ENCODE data around the gene BRIX1. TPM values are rescaled to one million over a fixed set of nuclear protein-coding genes. Genes with fewer than 3 reads are reported as not detected.
"Not testable (repeated sequence)": the region's sequence is repeated elsewhere in the genome, so short reads cannot be mapped to it uniquely, and the experiment has no call there.

BRIX1 gene
- polyA plus RNA-seq, 2 donors = 14.9 to 25.6 TPM

DNA sequence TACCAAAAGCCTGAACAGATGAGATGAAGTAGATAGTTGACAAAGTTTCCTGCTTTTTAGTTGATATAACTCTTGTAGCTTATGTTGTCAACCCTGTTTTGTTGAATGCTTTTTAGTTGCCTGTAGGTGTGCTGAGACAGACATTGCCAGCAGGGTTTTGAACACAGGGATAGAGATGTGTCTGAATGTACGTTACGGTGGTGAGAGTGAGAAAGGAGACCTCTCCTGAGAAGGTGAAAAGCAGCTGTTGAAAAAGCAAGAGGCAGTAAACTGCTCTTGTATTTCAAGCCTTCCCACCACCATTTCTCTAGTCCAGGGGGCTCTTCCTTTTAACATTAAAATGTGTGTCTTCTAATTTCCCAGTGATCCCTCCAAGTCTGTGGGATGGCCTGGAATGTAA lies 28.5 kb downstream of the BRIX1 start:
- Histone ChIP-seq H3K4me3 (ENCODE audit: low read depth in 1 of 2, low read length in 2 of 2) (no peak overlapping the region), H3K9me3 (ENCODE audit: control insufficient read depth in 2 of 2, insufficient read depth in 1 of 2, low read depth in 1 of 2, low read length in 1 of 2) (no peaks in the 10 kb centered on the region), H3K4me1 (ENCODE audit: control insufficient read depth in 2 of 2, insufficient read depth in 2 of 2, low read length in 1 of 2) (no peaks in the 10 kb centered on the region), H3K36me3 (ENCODE audit: control insufficient read depth in 2 of 2, insufficient read depth in 2 of 2, low read length in 1 of 2) (peaks cover 5 to 8% of the 10 kb centered on the region in 2 donors), H3K27ac (ENCODE audit: low read depth in 2 of 2, low read length in 1 of 2) (no peak overlapping the region), H3K27me3 (ENCODE audit: control insufficient read depth in 1 of 2, insufficient read depth in 2 of 2, low read length in 2 of 2) (no peaks in the 10 kb centered on the region)
- WGBS, 2 donors = 94 to 100% methylated on average over 2 of the region's 2 CpGs

DNA sequence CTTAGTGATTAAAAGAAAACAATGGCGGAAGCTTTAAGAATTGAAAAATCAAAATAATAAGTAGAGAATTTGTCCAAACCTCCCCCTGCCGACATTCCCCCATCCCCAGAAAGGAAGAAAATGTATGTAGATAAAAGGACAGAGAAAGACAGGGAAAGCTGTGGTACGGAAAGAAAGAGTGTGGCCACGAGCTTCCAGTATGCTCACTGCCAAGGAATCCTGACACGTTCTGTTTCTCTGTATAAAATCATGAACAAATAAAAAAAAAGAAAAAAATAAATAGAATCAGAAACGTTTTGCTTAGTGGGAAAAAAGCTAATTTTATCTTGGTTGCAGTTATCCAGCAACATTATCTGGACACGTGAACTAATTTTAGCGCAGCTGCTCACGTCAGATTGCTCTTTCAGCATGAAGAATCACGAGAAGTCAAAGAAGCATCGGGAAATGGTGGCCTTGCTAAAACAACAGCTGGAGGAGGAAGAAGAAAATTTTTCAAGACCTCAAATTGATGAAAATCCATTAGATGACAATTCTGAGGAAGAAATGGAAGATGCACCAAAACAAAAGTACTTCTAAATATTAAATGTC lies 29.0 kb downstream of the BRIX1 start:
- peaks cover 5 to 8% of the 10 kb centered on the region in 2 donors for H3K36me3 ChIP-seq (ENCODE audit: control insufficient read depth in 2 of 2, insufficient read depth in 2 of 2, low read length in 1 of 2)

DNA sequence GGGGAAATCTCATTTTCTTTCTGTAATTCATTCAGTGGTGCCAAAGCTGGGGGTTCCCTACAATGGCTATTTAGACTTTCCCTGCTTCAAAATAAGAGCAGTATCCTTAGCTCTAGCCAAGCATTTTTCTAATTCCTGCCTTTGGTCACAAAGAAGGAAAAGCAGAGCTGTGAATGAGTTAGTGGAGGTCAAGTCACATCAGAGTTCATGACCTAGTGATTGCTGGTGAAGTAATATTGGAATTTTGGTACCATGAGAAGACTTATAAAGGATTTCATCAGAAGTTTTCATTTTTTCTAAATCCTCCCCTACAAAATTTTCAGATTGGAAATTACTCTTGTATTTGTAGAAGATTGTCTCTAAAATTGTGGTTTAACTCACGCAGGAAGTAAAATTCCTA lies 41.8 kb downstream of the BRIX1 start:
- H3K36me3 ChIP-seq (ENCODE audit: control insufficient read depth in 2 of 2, insufficient read depth in 2 of 2, low read length in 1 of 2) = peaks cover 0 to 2% of the 10 kb centered on the region in 2 donors
- no peaks in the 10 kb centered on the region for H3K4me1 ChIP-seq (ENCODE audit: control insufficient read depth in 2 of 2, insufficient read depth in 2 of 2, low read length in 1 of 2)
- no peak overlapping the region for H3K27ac ChIP-seq (ENCODE audit: low read depth in 2 of 2, low read length in 1 of 2)
- no peaks in the 10 kb centered on the region for H3K9me3 ChIP-seq (ENCODE audit: control insufficient read depth in 2 of 2, insufficient read depth in 1 of 2, low read depth in 1 of 2, low read length in 1 of 2)
- no peaks in the 10 kb centered on the region for H3K27me3 ChIP-seq (ENCODE audit: control insufficient read depth in 1 of 2, insufficient read depth in 2 of 2, low read length in 2 of 2)
- WGBS, 2 donors = 97% methylated on average over 1 of the region's 1 CpG
- H3K4me3 ChIP-seq (ENCODE audit: low read depth in 1 of 2, low read length in 2 of 2) = no peak overlapping the region

More for the DNA sequence above, 29.0 kb downstream of the BRIX1 start:
- Histone ChIP-seq H3K9me3 (ENCODE audit: control insufficient read depth in 2 of 2, insufficient read depth in 1 of 2, low read depth in 1 of 2, low read length in 1 of 2) (no peaks in the 10 kb centered on the region), H3K27ac (ENCODE audit: low read depth in 2 of 2, low read length in 1 of 2) (no peak overlapping the region), H3K27me3 (ENCODE audit: control insufficient read depth in 1 of 2, insufficient read depth in 2 of 2, low read length in 2 of 2) (no peaks in the 10 kb centered on the region), H3K4me1 (ENCODE audit: control insufficient read depth in 2 of 2, insufficient read depth in 2 of 2, low read length in 1 of 2) (no peaks in the 10 kb centered on the region), H3K4me3 (ENCODE audit: low read depth in 1 of 2, low read length in 2 of 2) (no peak overlapping the region)
- WGBS, 2 donors = 89 to 91% methylated on average over 11 of the region's 11 CpGs

DNA sequence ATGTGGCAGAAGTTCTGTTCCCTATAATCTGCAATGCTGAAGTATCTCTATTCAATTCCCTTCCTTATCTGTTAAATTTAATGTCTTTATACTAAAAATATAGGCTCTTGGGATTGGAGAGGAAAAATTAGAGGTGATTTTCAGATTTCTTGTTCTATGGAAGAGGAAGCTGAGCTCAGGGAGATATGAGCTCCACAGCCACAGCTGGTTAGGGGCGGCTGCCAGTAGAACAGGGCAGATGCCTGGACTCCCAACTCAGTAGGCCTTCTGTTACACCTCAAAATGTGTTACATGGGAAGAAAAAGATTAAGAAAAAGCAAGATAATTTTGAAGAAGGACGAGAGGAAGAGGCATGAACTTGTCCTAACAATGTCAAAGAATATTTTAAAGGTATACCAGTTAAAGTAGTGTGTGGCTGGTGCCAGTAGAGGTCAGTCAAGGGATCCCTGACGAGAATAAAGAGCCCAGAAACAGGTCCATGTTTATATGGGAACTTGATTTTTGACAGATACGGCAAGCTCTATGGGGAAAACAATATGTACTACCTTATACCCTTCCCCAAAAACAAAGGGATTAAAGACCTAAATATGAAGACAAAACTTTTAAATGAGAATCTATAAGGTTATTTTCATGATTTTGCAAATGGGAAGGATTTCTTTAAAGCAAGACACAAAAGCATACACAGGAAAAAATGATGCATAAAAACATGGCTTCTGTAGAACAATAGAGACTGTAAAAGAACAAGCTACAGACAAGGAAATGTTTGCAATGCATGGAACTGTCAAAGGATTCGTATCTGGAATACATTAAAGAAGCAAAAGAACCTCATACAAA lies 42.6 kb downstream of the BRIX1 start:
- WGBS, 2 donors = 51 to 53% methylated on average over 5 of the region's 5 CpGs
- Histone ChIP-seq H3K27me3 (ENCODE audit: control insufficient read depth in 1 of 2, insufficient read depth in 2 of 2, low read length in 2 of 2) (no peaks in the 10 kb centered on the region), H3K4me3 (ENCODE audit: low read depth in 1 of 2, low read length in 2 of 2) (no peak overlapping the region), H3K4me1 (ENCODE audit: control insufficient read depth in 2 of 2, insufficient read depth in 2 of 2, low read length in 1 of 2) (no peaks in the 10 kb centered on the region), H3K27ac (ENCODE audit: low read depth in 2 of 2, low read length in 1 of 2) (no peak overlapping the region), H3K36me3 (ENCODE audit: control insufficient read depth in 2 of 2, insufficient read depth in 2 of 2, low read length in 1 of 2) (peaks cover 0 to 2% of the 10 kb centered on the region in 2 donors), H3K9me3 (ENCODE audit: control insufficient read depth in 2 of 2, insufficient read depth in 1 of 2, low read depth in 1 of 2, low read length in 1 of 2) (no peaks in the 10 kb centered on the region)

DNA sequence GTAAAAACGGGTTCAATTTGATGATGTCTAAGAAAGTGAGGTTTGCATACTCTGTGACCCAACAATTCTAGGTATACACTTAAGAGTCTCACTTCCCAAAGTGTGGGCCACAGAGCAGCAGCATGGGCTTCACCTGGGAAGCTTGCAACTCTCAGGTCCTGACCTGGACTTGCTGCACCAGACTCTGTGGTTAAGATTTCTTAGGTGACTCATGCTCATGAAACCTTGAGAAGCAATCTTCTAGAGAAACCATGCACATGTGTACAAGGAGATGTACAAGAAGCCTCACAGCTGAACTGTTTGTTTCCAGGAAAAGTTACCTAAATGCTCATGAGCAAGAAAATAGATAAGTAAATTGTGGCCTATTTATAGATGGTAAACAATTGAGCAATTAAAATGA lies 43.8 kb downstream of the BRIX1 start:
- Histone ChIP-seq H3K4me3 (ENCODE audit: low read depth in 1 of 2, low read length in 2 of 2) (no peak overlapping the region), H3K36me3 (ENCODE audit: control insufficient read depth in 2 of 2, insufficient read depth in 2 of 2, low read length in 1 of 2) (peaks cover 0 to 2% of the 10 kb centered on the region in 2 donors), H3K27ac (ENCODE audit: low read depth in 2 of 2, low read length in 1 of 2) (no peak overlapping the region), H3K4me1 (ENCODE audit: control insufficient read depth in 2 of 2, insufficient read depth in 2 of 2, low read length in 1 of 2) (no peaks in the 10 kb centered on the region), H3K9me3 (ENCODE audit: control insufficient read depth in 2 of 2, insufficient read depth in 1 of 2, low read depth in 1 of 2, low read length in 1 of 2) (no peaks in the 10 kb centered on the region), H3K27me3 (ENCODE audit: control insufficient read depth in 1 of 2, insufficient read depth in 2 of 2, low read length in 2 of 2) (no peaks in the 10 kb centered on the region)
- 81 to 100% methylated on average over 1 of the region's 1 CpG for WGBS, 2 donors

DNA sequence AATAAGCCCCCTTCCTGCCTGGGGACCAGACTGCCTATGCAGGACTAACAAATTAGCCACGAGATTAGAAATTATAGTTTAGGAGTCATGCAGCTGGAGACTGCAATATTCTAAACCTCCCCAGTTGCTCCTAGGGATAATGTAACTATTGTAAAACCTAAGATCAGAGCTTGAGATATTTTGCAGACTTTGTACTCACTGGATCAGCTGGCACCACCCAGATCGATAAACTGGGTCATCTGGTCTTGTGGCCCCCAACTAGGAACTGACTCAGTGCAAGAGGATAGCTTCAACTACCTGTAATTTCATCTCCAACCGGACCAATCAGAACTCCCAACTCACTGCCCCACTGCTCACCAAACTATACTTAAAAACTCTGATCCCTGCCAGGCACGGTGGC lies 52.0 kb downstream of the BRIX1 start:
- H3K27me3 ChIP-seq (ENCODE audit: control insufficient read depth in 1 of 2, insufficient read depth in 2 of 2, low read length in 2 of 2) = no peaks in the 10 kb centered on the region
- no peaks in the 10 kb centered on the region for H3K36me3 ChIP-seq (ENCODE audit: control insufficient read depth in 2 of 2, insufficient read depth in 2 of 2, low read length in 1 of 2)
- WGBS, 2 donors = 94 to 96% methylated on average over 4 of the region's 4 CpGs
- no peaks in the 10 kb centered on the region for H3K4me1 ChIP-seq (ENCODE audit: control insufficient read depth in 2 of 2, insufficient read depth in 2 of 2, low read length in 1 of 2)
- H3K27ac ChIP-seq (ENCODE audit: low read depth in 2 of 2, low read length in 1 of 2) = no peak overlapping the region
- H3K9me3 ChIP-seq (ENCODE audit: control insufficient read depth in 2 of 2, insufficient read depth in 1 of 2, low read depth in 1 of 2, low read length in 1 of 2) = peaks cover 0 to 2% of the 10 kb centered on the region in 2 donors
- H3K4me3 ChIP-seq (ENCODE audit: low read depth in 1 of 2, low read length in 2 of 2) = no peak overlapping the region

DNA sequence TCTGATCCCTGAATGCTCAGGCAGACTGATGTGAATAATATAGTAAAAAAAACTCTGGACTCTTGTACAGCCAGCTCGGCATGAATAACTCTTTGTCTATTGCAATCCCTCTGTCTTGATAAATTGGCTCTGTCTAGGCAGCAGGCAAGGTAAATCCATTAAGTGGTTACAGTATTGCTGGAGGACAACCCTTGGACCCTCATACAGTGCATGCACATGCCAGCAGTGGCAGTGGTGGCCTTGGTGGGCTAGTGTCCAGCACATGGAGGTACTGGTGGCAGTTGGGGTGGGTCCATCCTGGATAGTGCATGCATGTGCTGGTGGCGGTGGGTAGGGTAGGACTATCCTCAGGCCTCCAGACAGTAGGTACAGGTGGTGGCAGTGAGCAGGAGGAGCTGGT lies 52.7 kb downstream of the BRIX1 start:
- H3K4me3 ChIP-seq (ENCODE audit: low read depth in 1 of 2, low read length in 2 of 2) = no peak overlapping the region
- 91 to 96% methylated on average over 2 of the region's 2 CpGs for WGBS, 2 donors
- H3K36me3 ChIP-seq (ENCODE audit: control insufficient read depth in 2 of 2, insufficient read depth in 2 of 2, low read length in 1 of 2) = no peaks in the 10 kb centered on the region
- H3K9me3 ChIP-seq (ENCODE audit: control insufficient read depth in 2 of 2, insufficient read depth in 1 of 2, low read depth in 1 of 2, low read length in 1 of 2) = peaks cover 0 to 2% of the 10 kb centered on the region in 2 donors
- H3K27ac ChIP-seq (ENCODE audit: low read depth in 2 of 2, low read length in 1 of 2) = no peak overlapping the region
- H3K4me1 ChIP-seq (ENCODE audit: control insufficient read depth in 2 of 2, insufficient read depth in 2 of 2, low read length in 1 of 2) = no peaks in the 10 kb centered on the region
- no peaks in the 10 kb centered on the region for H3K27me3 ChIP-seq (ENCODE audit: control insufficient read depth in 1 of 2, insufficient read depth in 2 of 2, low read length in 2 of 2)

DNA sequence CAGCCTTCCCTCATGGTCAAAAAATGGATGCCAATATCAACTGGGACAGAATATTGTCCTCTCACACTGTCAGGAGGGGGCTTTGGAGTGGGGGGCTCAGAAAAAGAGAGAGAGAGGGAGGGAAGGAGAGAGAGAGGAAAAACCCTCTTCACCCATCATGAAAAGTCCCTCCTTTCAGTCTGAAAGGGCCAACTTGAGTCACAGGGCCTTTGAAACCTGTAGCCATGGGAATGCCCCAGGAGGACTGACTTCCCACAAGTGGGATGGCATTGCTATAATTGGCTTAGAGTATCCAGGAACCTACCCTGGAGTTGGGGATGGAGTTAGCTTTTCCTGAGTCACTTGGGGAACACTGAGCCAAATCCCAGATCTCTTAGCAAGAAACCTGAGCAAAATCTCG lies 55.0 kb downstream of the BRIX1 start:
- Histone ChIP-seq H3K27me3 (ENCODE audit: control insufficient read depth in 1 of 2, insufficient read depth in 2 of 2, low read length in 2 of 2) (no peaks in the 10 kb centered on the region), H3K36me3 (ENCODE audit: control insufficient read depth in 2 of 2, insufficient read depth in 2 of 2, low read length in 1 of 2) (no peaks in the 10 kb centered on the region), H3K27ac (ENCODE audit: low read depth in 2 of 2, low read length in 1 of 2) (no peak overlapping the region), H3K9me3 (ENCODE audit: control insufficient read depth in 2 of 2, insufficient read depth in 1 of 2, low read depth in 1 of 2, low read length in 1 of 2) (no peaks in the 10 kb centered on the region), H3K4me1 (ENCODE audit: control insufficient read depth in 2 of 2, insufficient read depth in 2 of 2, low read length in 1 of 2) (no peaks in the 10 kb centered on the region), H3K4me3 (ENCODE audit: low read depth in 1 of 2, low read length in 2 of 2) (no peak overlapping the region)
- 59 to 60% methylated on average over 1 of the region's 1 CpG for WGBS, 2 donors

DNA sequence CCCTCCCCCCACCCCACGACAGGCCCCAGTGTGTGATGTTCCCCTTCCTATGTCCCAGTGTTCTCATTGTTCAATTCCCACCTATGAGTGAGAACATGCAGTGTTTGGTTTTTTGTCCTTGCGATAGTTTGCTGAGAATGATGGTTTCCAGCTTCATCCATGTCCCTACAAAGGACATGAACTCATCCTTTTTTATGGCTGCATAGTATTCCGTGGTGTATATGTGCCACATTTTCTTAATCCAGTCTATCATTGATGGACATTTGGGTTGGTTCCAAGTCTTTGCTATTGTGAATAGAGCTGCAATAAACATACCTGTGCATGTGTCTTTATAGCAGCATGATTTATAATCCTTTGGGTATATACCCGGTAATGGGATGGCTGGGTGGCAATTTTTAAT lies 56.1 kb downstream of the BRIX1 start:
- not testable (repeated sequence) for H3K27ac ChIP-seq (ENCODE audit: low read depth in 2 of 2, low read length in 1 of 2); H3K4me3 ChIP-seq (ENCODE audit: low read depth in 1 of 2, low read length in 2 of 2); H3K27me3 ChIP-seq (ENCODE audit: control insufficient read depth in 1 of 2, insufficient read depth in 2 of 2, low read length in 2 of 2); H3K4me1 ChIP-seq (ENCODE audit: control insufficient read depth in 2 of 2, insufficient read depth in 2 of 2, low read length in 1 of 2); H3K9me3 ChIP-seq (ENCODE audit: control insufficient read depth in 2 of 2, insufficient read depth in 1 of 2, low read depth in 1 of 2, low read length in 1 of 2); H3K36me3 ChIP-seq (ENCODE audit: control insufficient read depth in 2 of 2, insufficient read depth in 2 of 2, low read length in 1 of 2)
- 87 to 96% methylated on average over 2 to 3 of the region's 4 CpGs for WGBS, 2 donors

Data from esophagus (tissue), 2 donors.